AML-193 (cell line): ENCODE measurements around the gene PDLIM5.
"Not testable (repeated sequence)": the region's sequence is repeated elsewhere in the genome, so short reads cannot be mapped to it uniquely, and the experiment has no call there.

Experiments used
- DNase-seq, 2 experiments: peaks; one replicate each; lab custom pipeline; 2025; lab: John Stamatoyannopoulos, UW

Gene PDLIM5

GRCh38 chr4:94530073-94530472 lies 78.3 kb downstream of the PDLIM5 start:
- DNase-seq: no peak

- DNase-seq: no peak
These were observed 80.4 kb downstream of the PDLIM5 start for GRCh38 chr4:94531991-94532789.

- no peak for DNase-seq
These were observed 81.9 kb downstream of the PDLIM5 start for GRCh38 chr4:94533405-94534223.

- DNase-seq: peak; percentile 38 to 68
These were observed 82.9 kb downstream of the PDLIM5 start for GRCh38 chr4:94534401-94535312.

GRCh38 chr4:94536049-94536448 lies 84.3 kb downstream of the PDLIM5 start:
- DNase-seq: no peak

GRCh38 chr4:94536649-94537469 lies 85.1 kb downstream of the PDLIM5 start:
- DNase-seq: no peak

GRCh38 chr4:94537921-94538628 lies 86.3 kb downstream of the PDLIM5 start:
- no peak for DNase-seq

- no peak for DNase-seq
These were observed 88.7 kb downstream of the PDLIM5 start for GRCh38 chr4:94540476-94540875.

GRCh38 chr4:94544811-94545210 lies 93.1 kb downstream of the PDLIM5 start:
- DNase-seq: no peak

- DNase-seq: no peak
These were observed 93.6 kb downstream of the PDLIM5 start for GRCh38 chr4:94545296-94545695.

- no peak for DNase-seq
These were observed 95.2 kb downstream of the PDLIM5 start for GRCh38 chr4:94546949-94547348.

GRCh38 chr4:94548571-94548970 lies 96.8 kb downstream of the PDLIM5 start:
- DNase-seq: peak in 1 of 2 experiments; percentile 19

GRCh38 chr4:94550352-94550751 lies 98.6 kb downstream of the PDLIM5 start:
- no peak for DNase-seq

- DNase-seq: no peak
These were observed 99.1 kb downstream of the PDLIM5 start for GRCh38 chr4:94550851-94551250.

- DNase-seq: no peak
These were observed 100.2 kb downstream of the PDLIM5 start for GRCh38 chr4:94551643-94552564.

- DNase-seq: not testable (repeated sequence)
These were observed 104.3 kb downstream of the PDLIM5 start for GRCh38 chr4:94556047-94556446.

- DNase-seq: not testable (repeated sequence)
These were observed 105.9 kb downstream of the PDLIM5 start for GRCh38 chr4:94557632-94558031.

GRCh38 chr4:94558392-94558904 lies 106.7 kb downstream of the PDLIM5 start:
- DNase-seq: no peak

GRCh38 chr4:94559351-94559806 lies 107.6 kb downstream of the PDLIM5 start:
- DNase-seq: no peak
